OCI-LY7 (cell line): ENCODE measurements around the gene DVL1.

Source experiments
- CTCF ChIP-seq: fragments of 200-600 bp; sonication (generic); conservative IDR thresholded peaks from 2 replicates; pipeline ENCODE4 v1.5.1; 2014; ENCODE audit warnings: mild to moderate bottlenecking, antibody characterized with exemption, low read length, moderate library complexity, mixed read lengths
- EZH2phosphoT487 ChIP-seq: fragments of 200-600 bp; sonication (generic); IDR thresholded peaks from 2 replicates; pipeline ENCODE4 v1.6.1; 2018; ENCODE audit warnings: low read depth, borderline replicate concordance, mild to moderate bottlenecking, mixed run types, antibody characterized with exemption, low read length, moderate library complexity, mixed read lengths

- TF ChIP-seq CTCF (no peak), EZH2phosphoT487 (no peak)
These were observed 48.8 kb upstream of the DVL1 start for GRCh38 chr1:1397839-1398523.
